Measurements from ENCODE around the gene MPST. TPM values are rescaled to one million over a fixed set of nuclear protein-coding genes. Genes with fewer than 3 reads are reported as not detected.
A peak's percentile ranks its signal among the peaks of the same experiment; 100 is the strongest.

Gene MPST
- total and polyA plus RNA-seq, 4 donors = 59.2 to 247 (median 71.7) TPM

DNA sequence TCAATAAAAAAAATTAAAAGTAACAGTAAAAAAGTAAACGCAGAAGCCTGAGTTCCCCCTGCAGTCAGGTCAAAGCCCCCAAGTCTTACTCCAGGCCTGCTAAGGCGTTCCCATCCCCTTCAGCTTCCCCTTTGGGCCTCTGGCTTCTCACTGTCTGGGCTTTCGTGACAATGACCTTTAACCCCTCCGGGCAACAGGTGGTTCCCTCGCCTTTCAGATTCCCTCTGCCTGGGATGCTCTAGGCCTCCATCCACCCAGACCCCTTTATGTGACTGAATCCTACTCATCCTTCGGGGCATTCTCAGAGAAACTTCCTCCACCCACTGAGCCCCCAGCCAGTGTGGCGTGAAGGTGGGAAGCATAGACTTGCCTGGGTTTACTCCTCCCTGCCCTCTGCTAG is 8.0 kb downstream of the MPST start:
- H3K4me3 ChIP-seq = no peak overlapping the region
- H3K9ac ChIP-seq (ENCODE audit: insufficient read depth in 1 of 2, low read length in 2 of 2) = no peak overlapping the region
- H3K27ac ChIP-seq (ENCODE audit: low read depth in 1 of 2, low read length in 1 of 2) = no peak overlapping the region
- peaks cover 0 to 41% (median 24%) of the 10 kb centered on the region in 4 donors for H3K36me3 ChIP-seq (ENCODE audit: control insufficient read depth in 4 of 4, insufficient read depth in 4 of 4, low read length in 4 of 4)
- H3K4me1 ChIP-seq (ENCODE audit: control insufficient read depth in 5 of 5, insufficient read depth in 5 of 5, low read length in 5 of 5) = peaks cover 0 to 6% (median 0%) of the 10 kb centered on the region in 5 donors
- no peak for DNase-seq
- H3K27me3 ChIP-seq (ENCODE audit: control insufficient read depth in 3 of 3, insufficient read depth in 3 of 3, low read length in 2 of 3) = no peaks in the 10 kb centered on the region
- 91 to 95% methylated on average over 7 of the region's 7 CpGs for WGBS, 2 donors
- H3K9me3 ChIP-seq (ENCODE audit: control insufficient read depth in 4 of 4, insufficient read depth in 3 of 4, low read length in 3 of 4) = no peaks in the 10 kb centered on the region
- no peak for TF ChIP-seq CTCF (IDR thresholded peaks at IDR 0.05; ENCODE audit: control extremely low read depth, extremely low read depth)
- ATAC-seq (ENCODE audit: insufficient read depth, low FRiP score) = no peak

DNA sequence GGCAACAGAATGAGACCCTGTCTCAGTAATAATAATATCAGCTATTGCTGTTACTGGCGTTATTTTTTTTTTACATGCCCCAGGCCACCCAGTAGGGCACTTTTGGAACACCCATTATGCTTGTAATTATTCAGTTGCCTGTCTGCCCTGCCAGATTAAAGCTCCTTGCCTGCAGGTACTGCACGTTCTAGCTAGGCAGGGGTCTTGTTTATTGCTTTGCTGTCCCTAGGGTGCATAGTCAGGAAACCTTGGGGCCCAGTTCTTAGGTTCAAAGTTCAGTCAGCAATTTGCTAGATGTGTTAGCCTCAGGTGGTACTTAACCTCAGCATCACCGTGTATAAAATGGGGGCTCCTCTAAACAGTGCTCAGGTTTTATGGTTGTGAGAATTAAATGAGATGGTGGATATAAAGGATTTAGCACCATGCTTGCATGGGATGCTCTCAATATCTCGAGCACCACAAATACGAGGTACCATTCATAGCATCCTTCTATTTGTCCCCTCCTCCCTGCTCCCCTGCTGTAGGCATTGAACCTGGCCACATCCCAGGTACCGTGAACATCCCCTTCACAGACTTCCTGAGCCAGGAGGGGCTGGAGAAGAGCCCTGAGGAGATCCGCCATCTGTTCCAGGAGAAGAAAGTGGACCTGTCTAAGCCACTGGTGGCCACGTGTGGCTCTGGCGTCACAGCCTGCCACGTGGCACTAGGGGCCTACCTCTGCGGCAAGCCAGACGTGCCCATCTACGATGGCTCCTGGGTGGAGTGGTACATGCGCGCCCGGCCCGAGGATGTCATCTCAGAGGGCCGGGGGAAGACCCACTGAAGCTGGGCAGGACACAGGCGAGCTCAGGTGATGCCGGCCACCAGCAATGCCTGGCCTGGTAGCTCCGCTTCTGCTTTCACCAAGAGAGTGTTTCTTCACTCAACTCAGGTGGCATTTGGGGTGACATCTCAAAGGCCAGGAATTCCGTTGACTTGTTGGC is 9.4 kb downstream of the MPST start:
- DNase-seq (no peak), ATAC-seq (ENCODE audit: insufficient read depth, low FRiP score) (no peak)
- Histone ChIP-seq H3K27me3 (ENCODE audit: control insufficient read depth in 3 of 3, insufficient read depth in 3 of 3, low read length in 2 of 3) (no peaks in the 10 kb centered on the region), H3K27ac (ENCODE audit: low read depth in 1 of 2, low read length in 1 of 2) (no peak overlapping the region), H3K36me3 (ENCODE audit: control insufficient read depth in 4 of 4, insufficient read depth in 4 of 4, low read length in 4 of 4) (peaks cover 0 to 40% (median 24%) of the 10 kb centered on the region in 4 donors), H3K4me3 (no peak overlapping the region), H3K4me1 (ENCODE audit: control insufficient read depth in 5 of 5, insufficient read depth in 5 of 5, low read length in 5 of 5) (peaks cover 0 to 3% (median 0%) of the 10 kb centered on the region in 5 donors), H3K9me3 (ENCODE audit: control insufficient read depth in 4 of 4, insufficient read depth in 3 of 4, low read length in 3 of 4) (no peaks in the 10 kb centered on the region), H3K9ac (ENCODE audit: insufficient read depth in 1 of 2, low read length in 2 of 2) (no peak overlapping the region)
- WGBS, 2 donors = 94 to 95% methylated on average over 22 of the region's 22 CpGs
- no peak for TF ChIP-seq CTCF (IDR thresholded peaks at IDR 0.05; ENCODE audit: control extremely low read depth, extremely low read depth)

GRCh38 chr22:37030560-37031281 is 11.2 kb downstream of the MPST start:
- Histone ChIP-seq H3K36me3 (ENCODE audit: control insufficient read depth in 4 of 4, insufficient read depth in 4 of 4, low read length in 4 of 4) (peaks cover 0 to 27% (median 17%) of the 10 kb centered on the region in 4 donors), H3K27ac (ENCODE audit: low read depth in 1 of 2, low read length in 1 of 2) (peak overlapping the region in 1 of 2 donors; percentile 9), H3K4me3 (no peak overlapping the region), H3K4me1 (ENCODE audit: control insufficient read depth in 5 of 5, insufficient read depth in 5 of 5, low read length in 5 of 5) (peaks cover 0 to 2% (median 0%) of the 10 kb centered on the region in 5 donors), H3K9ac (ENCODE audit: insufficient read depth in 1 of 2, low read length in 2 of 2) (no peak overlapping the region), H3K9me3 (ENCODE audit: control insufficient read depth in 4 of 4, insufficient read depth in 3 of 4, low read length in 3 of 4) (no peaks in the 10 kb centered on the region), H3K27me3 (ENCODE audit: control insufficient read depth in 3 of 3, insufficient read depth in 3 of 3, low read length in 2 of 3) (no peaks in the 10 kb centered on the region)
- DNase-seq (no peak), ATAC-seq (ENCODE audit: insufficient read depth, low FRiP score) (no peak)
- TF ChIP-seq CTCF (IDR thresholded peaks at IDR 0.05; ENCODE audit: control extremely low read depth, extremely low read depth) = no peak
- 73 to 74% methylated on average over 14 of the region's 14 CpGs for WGBS, 2 donors
